ENCODE data around the gene DTNB.

GRCh38 chr2:25335204-25335603, 338.2 kb downstream of the DTNB start:
- TF ChIP-seq CTCF (IDR thresholded peaks at IDR 0.05; ENCODE audit: poor library complexity, severe bottlenecking) (no peak), EP300 (conservative IDR thresholded peaks at IDR 0.05; ENCODE audit: poor library complexity, severe bottlenecking) (no peak), REST (IDR thresholded peaks at IDR 0.05; ENCODE audit: borderline replicate concordance) (no peak)
